Stimulated activated CD4-positive, alpha-beta T cell treated with anti-CD3 and anti-CD28 coated beads, Interleukin-4, amount 100 ng/mL, for 4 hours (primary cell): ENCODE data around the gene CTNNA1.
"Not testable (repeated sequence)": the region's sequence is repeated elsewhere in the genome, so short reads cannot be mapped to it uniquely, and the experiment has no call there.

Experiments used
- DNase-seq, 2 experiments: peaks; one replicate each; pipeline ENCODE4 v3.0.0-alpha.2; 2020

CTNNA1 gene

GRCh38 chr5:138905541-138905940 is 152.3 kb downstream of the CTNNA1 start:
- DNase-seq: no peak

- DNase-seq: no peak
Observed at GRCh38 chr5:138909734-138910133, 156.5 kb downstream of the CTNNA1 start.

- DNase-seq: no peak
Observed at GRCh38 chr5:138910546-138911185, 157.4 kb downstream of the CTNNA1 start.

- no peak for DNase-seq
Observed at GRCh38 chr5:138911441-138911840, 158.2 kb downstream of the CTNNA1 start.

- no peak for DNase-seq
Observed at GRCh38 chr5:138912093-138912492, 158.9 kb downstream of the CTNNA1 start.

- no peak for DNase-seq
Observed at GRCh38 chr5:138913773-138914172, 160.5 kb downstream of the CTNNA1 start.

- no peak for DNase-seq
Observed at GRCh38 chr5:138914338-138914737, 161.1 kb downstream of the CTNNA1 start.

- no peak for DNase-seq
Observed at GRCh38 chr5:138918686-138919085, 165.5 kb downstream of the CTNNA1 start.

- no peak for DNase-seq
Observed at GRCh38 chr5:138920181-138920580, 167.0 kb downstream of the CTNNA1 start.

GRCh38 chr5:138921362-138921761 is 168.1 kb downstream of the CTNNA1 start:
- DNase-seq: not testable (repeated sequence)

GRCh38 chr5:138922494-138922893 is 169.3 kb downstream of the CTNNA1 start:
- DNase-seq: no peak

- no peak for DNase-seq
Observed at GRCh38 chr5:138925090-138925635, 171.9 kb downstream of the CTNNA1 start.

GRCh38 chr5:138926257-138926656 is 173.0 kb downstream of the CTNNA1 start:
- no peak for DNase-seq

- no peak for DNase-seq
Observed at GRCh38 chr5:138926688-138927448, 173.6 kb downstream of the CTNNA1 start.

- DNase-seq: no peak
Observed at GRCh38 chr5:138927544-138927943, 174.3 kb downstream of the CTNNA1 start.

GRCh38 chr5:138927979-138928378 is 174.8 kb downstream of the CTNNA1 start:
- no peak for DNase-seq

- DNase-seq: no peak
Observed at GRCh38 chr5:138929571-138929955, 176.3 kb downstream of the CTNNA1 start.

- DNase-seq: no peak
Observed at GRCh38 chr5:138930371-138931097, 177.3 kb downstream of the CTNNA1 start.

GRCh38 chr5:138932171-138932810 is 179.1 kb downstream of the CTNNA1 start:
- DNase-seq: no peak

GRCh38 chr5:138933522-138934290 is 180.5 kb downstream of the CTNNA1 start:
- DNase-seq: no peak

GRCh38 chr5:138934971-138935370 is 181.7 kb downstream of the CTNNA1 start:
- no peak for DNase-seq

- no peak for DNase-seq
Observed at GRCh38 chr5:138935466-138935865, 182.2 kb downstream of the CTNNA1 start.
